Subcutaneous preadipocyte (primary cell): Measurements from ENCODE around the gene XDH. TPM values are rescaled to one million over a fixed set of nuclear protein-coding genes. Genes with fewer than 3 reads are reported as not detected.

Experiments used
- total RNA-seq: library from RNA; depleted of rRNA; stranded (reverse); fragments of >200 nt; gene quantifications from 2 replicates; pipeline ENCODE4 v1.2.3, GENCODE V29; 2012

The XDH gene
- 0.78 and 1.1 TPM in 2 replicates for total RNA-seq

DNA sequence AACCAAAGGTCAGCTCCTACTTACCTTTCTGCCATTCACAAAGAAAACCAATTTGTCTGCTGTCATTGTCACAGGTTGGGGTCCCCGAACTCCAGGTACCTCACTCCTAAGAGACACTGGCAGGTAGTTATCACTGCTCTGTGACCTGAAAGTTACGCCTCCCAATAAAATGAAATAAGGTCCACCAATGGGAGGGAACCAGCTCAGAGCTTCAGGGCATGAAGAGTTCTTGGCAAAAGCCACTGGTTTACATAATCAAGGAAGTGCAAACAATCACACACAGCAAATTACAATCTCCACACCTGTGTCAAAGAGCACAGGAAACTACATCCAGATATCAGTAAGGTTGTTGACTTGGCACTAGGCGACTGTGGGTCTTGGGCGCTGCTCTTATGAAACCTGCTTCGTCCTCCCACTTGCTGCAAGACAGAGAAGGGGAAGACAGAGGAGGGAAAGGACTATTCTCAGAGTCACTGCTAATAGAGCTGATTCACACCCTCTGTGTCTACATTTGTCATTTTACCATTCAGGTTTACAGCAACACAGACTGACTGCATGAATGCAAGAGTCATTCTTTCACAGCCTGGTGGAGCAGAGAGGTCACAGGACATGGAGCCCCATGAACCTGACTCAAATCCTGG, at the start of gene XDH:
TSS of gene XDH (minus strand) at position 142 of the 641 bp plus-strand sequence. CDS start at position 66, 76 bp downstream.

Other genes starting within 250 kb of the XDH start
- gene CAPN14, start 197.2 kb downstream of the XDH start, total RNA-seq: under 0.01 and 0.20 TPM in 2 replicates
- 10.7 and 14.7 TPM in 2 replicates for gene EHD3, start 180.6 kb downstream of the XDH start, total RNA-seq
- under 0.01 TPM in 1 of 2 replicates, not detected in the other for gene SRD5A2, start 166.2 kb upstream of the XDH start, total RNA-seq